PC-3 (cell line): ENCODE measurements around the gene PSME2.

ENCODE experiments used
- CTCF ChIP-seq: fragments of 300-600 bp; sonication (generic); conservative IDR thresholded peaks from 2 replicates; pipeline ENCODE4 v1.5.1; 2017; ENCODE audit warnings: antibody characterized with exemption, low read depth, mild to moderate bottlenecking, low read length
- EZH2 ChIP-seq: fragments of 300-600 bp; sonication (generic); IDR thresholded peaks from one replicate; pipeline ENCODE4 v1.6.1; 2017; ENCODE audit warnings: antibody characterized with exemption, mild to moderate bottlenecking, low read length; ENCODE audit not compliant: unreplicated experiment
- EZH2phosphoT487 ChIP-seq: fragments of 300-600 bp; sonication (generic); IDR thresholded peaks from 2 replicates; pipeline ENCODE4 v1.6.1; 2018; ENCODE audit warnings: mild to moderate bottlenecking, antibody characterized with exemption, low read length, borderline replicate concordance

- TF ChIP-seq CTCF (no peak), EZH2 (no peak), EZH2phosphoT487 (no peak)
Observed at GRCh38 chr14:24165785-24166184, 19.4 kb upstream of the PSME2 start.
